22Rv1 (cell line): ENCODE results near the gene SLC6A8.

Experiments
- CTCF ChIP-seq: fragments of 450-650 bp; IDR thresholded peaks from 2 replicates; pipeline ENCODE4 v1.5.1; 2017; ENCODE audit warnings: mild to moderate bottlenecking
- ZFX ChIP-seq: fragments of 450-650 bp; IDR thresholded peaks from 2 replicates; pipeline ENCODE4 v1.6.1; 2017; ENCODE audit warnings: antibody characterized with exemption, borderline replicate concordance

DNA sequence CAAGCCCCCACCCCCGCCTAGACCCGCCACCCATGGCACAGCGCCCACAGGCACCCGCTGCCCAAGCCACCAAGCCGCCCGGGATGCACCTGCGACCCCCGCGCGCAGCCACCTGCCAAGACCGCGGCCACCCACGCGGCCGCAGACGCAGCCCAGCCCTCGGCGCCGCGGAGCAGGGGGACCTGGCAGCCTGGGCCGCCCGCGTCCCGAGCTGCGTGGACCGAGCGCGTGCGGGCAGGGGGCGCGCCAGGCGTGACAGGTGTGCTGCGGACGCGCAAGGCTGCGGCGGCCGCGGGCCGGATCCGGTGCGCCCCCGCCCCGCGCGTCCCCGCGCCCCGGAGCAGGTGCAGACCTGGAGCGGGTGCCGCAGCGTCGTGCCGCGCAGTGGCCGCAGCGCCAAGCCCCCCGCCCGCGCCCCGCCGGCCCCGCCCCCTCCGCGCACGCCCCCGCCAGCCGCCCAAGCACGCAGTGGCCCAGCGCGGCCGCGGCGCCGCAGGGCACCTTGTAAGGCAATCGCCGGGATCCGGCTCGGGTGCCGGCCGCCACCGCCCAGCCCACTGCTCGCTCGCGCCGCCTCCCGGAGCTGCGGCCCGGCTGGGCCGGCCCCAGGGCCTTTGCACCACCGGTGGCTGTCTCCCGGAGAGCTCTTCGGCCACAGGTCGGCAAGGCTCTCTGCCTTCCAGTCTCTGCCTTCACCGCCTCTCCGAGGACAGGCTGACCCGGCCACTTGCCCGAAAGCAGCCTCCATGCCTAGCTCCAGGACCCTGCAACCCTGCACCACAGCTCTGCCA is 14.1 kb upstream of the SLC6A8 start, which contains the start of gene PNCK:
- TF ChIP-seq CTCF (peak; percentile 28), ZFX (no peak)
